ENCODE measurements around the gene FAM83C.

Gene FAM83C

GRCh38 chr20:35291654-35292503, at the start of gene FAM83C:
TSS of gene FAM83C (minus strand) at chr20:35292425. CDS start at chr20:35292304, 121 bp downstream.
- DNase-seq (ENCODE audit: low read depth): no peak

DNA sequence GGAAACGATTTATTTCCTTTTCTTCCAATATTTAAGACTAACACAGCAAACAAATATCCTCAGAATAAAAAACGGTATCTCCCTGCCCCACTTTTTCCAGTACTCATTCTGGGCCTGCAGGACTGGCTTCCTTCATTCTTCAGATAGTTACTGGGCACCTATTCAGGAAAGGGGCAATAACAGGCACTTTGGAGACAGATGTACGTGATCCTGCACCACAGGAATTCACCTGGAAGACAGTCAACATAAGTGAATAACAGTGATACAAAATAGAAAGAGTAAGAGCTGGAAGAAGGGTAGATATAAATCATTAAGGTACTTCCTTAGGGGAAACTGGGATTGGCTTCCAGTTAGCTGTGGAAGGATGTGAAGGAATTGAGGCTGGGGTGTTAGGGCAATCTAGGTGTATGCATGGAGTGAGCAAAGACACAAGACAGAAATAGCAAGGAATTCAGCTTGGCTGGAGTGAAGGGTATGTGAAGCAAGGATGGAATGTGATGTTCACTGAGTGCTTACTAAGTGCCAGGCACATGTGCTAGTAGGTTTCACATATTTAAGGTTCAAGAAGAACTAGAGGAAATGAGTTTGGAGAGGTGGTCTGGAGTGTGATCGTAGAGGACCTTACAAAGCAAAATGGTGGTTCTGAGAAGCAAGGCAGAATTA, 49.3 kb upstream of the FAM83C start:
- no peak for DNase-seq (ENCODE audit: low read depth)

- DNase-seq (ENCODE audit: low read depth): no peak
Measured at GRCh38 chr20:35340436-35340835, 48.2 kb upstream of the FAM83C start.

DNA sequence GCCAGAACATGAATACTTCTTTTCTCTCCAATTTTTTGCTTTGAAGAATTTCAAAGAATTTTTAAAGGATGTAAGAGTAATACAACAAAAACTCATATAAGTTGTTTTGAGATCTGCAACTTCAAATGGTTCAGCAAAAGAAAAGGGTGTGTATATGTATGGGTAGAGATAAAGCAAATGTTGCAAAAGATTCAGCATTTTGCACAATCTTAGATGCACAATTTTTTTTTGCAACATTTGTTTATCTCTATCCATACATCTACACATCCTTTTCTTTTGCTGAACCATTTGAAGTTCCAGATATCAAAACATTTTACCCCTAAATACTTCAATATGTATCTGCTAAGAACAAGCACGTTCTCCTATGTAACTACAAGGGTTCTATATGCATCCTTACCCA, 47.4 kb upstream of the FAM83C start:
- DNase-seq (ENCODE audit: low read depth): no peak

DNA sequence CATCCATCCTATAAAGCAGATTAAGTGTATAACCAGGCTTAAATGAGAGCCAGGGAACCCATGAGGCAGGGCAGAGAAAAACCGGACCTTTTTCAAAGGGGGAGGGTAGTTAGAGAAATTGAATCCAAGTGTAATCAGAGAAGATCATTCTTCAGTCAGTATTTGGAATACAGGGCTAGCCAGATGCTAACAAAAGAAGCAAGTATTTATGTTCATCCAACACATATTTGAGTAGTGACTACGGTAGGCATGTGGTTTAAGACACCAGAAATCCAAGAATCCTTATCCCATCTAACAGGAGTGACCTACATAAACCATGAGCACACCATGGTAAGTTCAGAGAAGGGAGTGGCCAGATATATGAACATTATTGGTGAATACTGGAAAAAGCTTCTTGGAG, 46.8 kb upstream of the FAM83C start:
- no peak for DNase-seq (ENCODE audit: low read depth)

DNA sequence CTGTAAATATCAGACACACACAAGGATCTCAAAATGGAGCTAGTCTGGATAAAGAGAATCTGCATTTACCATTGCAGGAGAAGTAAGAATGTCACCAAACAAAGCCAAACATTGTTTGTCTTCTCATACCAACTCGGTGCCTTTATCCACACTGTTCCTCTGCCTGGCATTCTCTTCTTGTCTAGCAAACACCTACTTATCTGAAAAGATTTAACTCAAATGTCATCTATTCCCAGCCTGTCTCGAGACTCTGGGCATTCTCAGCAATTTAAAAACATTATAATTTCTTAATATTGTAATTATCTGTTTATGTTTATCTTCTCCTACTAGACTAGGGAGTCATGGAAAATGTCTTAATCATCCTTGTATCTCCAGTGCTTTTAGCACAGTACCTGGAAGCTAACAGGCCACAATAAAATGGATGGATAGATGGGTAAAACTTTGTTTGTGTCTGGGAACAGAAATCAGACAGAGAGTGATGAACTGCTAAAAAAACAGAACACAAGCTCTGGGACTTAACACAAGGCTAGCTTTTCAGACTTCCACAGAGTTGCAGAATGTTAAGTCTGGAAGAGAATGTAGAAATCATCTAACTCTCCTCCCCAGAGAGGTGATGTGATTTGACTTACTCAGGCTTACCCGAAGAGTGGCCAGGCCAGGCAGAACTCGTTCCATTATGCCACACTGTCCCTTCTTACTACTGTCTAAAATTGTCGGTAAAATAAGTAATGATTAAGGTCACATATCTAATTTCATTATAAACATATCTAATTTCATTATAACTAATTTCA, 42.3 kb upstream of the FAM83C start:
- DNase-seq (ENCODE audit: low read depth): no peak

- DNase-seq (ENCODE audit: low read depth): no peak
Measured at GRCh38 chr20:35333606-35334005, 41.4 kb upstream of the FAM83C start.

DNA sequence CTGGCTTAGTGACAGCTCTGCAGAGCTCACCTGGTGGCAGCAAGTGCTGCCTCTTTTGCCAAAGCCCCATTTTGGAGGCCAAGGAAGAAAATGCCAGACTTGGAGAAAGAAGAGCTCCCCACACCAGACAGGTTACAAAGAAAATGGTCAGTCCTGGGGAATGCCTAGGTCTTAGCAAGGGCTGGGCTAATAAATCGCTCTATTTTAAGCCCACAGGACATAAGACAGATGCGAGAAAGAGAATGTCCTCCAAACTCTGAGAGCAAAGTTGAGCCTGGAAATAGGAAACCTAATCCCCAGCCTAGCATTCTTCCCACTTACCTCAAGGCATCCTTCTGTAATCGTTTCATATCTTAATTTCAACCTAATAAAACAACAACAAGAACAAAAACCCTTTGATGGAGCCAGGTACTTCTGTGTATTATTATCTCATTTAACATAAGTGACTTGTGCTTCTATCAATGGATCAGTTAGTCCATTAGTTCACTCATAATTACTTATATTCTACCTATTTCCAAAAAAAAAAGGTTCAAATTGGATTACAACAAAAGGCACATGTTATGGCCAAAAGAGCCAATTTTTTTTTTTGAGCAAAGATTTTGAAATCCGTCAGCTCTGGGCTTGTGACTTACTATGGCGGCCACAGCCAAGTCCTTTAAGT, 40.4 kb upstream of the FAM83C start:
- no peak for DNase-seq (ENCODE audit: low read depth)

- DNase-seq (ENCODE audit: low read depth): no peak
Measured at GRCh38 chr20:35329435-35330139, 37.4 kb upstream of the FAM83C start.

- DNase-seq (ENCODE audit: low read depth): no peak
Measured at GRCh38 chr20:35328689-35329088, 36.5 kb upstream of the FAM83C start.

GRCh38 chr20:35328095-35328685, 36.0 kb upstream of the FAM83C start:
- DNase-seq (ENCODE audit: low read depth): no peak

GRCh38 chr20:35327074-35327976, 35.1 kb upstream of the FAM83C start:
- DNase-seq (ENCODE audit: low read depth): no peak

- DNase-seq (ENCODE audit: low read depth): no peak
Measured at GRCh38 chr20:35326740-35327073, 34.5 kb upstream of the FAM83C start.

GRCh38 chr20:35326021-35326739, 34.0 kb upstream of the FAM83C start:
- DNase-seq (ENCODE audit: low read depth): no peak

DNA sequence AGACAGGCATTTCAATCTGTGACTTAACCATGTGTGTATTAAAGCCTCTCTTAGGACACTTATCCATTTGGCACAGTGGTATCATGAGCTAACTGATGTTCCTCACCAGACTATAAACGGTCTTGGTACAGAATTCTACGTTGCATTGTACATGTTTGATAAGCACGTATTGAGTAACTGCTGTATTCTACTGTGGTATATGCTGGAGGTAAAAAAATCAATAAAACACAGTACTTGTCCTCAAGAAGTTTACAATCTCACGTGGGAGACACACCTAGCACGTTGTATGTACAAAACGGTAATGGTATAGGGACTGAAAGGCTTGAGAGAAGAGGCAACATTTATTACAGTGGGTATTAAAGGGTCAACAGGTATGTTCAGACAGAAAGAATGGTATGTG, 33.2 kb upstream of the FAM83C start:
- no peak for DNase-seq (ENCODE audit: low read depth)

- no peak for DNase-seq (ENCODE audit: low read depth)
Measured at GRCh38 chr20:35320396-35321126, 28.3 kb upstream of the FAM83C start.

DNA sequence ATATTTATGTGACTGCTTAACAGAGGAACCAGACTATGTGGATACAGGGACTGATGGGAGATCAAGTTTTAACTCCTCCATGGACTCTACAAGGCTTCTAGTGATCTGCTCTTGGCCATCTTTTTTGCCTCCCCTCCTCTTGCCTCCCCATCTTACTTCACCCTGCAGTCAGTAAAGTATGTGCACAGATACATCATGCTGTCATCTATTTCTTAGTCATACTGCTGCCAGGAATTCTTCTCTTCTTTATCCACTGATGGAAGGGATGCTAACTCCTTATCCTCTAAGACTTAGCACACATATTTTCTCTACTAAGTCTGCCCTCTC, 27.6 kb upstream of the FAM83C start:
- DNase-seq (ENCODE audit: low read depth): no peak

DNA sequence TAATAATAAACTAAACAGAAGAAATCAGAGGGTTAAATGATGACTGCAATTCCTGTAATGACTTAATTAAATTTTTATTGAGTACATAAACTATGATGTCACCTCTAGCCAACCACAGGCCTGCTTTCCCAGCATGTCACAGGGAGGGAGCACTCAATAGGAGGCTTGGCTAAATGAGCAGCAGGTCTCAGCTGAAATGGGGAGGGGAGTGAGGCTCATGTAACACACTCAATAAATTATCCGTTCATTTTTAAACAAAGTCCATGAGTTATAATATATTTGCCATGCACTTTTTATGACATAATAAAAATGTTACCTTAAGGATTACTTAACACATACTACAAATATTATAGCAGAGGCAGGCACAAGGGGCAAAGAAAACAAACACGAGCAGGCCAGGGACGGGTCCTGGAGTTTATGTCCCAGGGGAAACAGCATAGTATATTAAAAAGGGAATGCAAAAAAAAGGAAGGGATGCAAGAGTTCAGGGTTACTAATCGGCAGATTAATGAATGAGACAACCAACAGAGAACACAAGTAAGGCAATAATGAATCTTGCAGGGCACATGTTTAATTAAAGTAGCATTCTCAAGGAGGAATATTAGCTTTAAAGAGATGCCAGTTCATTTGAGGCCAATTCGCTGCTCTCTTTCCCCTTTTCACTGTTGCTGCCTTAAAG, 27.1 kb upstream of the FAM83C start:
- no peak for DNase-seq (ENCODE audit: low read depth)

All from stimulated activated CD8-positive, alpha-beta memory T cell treated with anti-CD3 and anti-CD28 coated beads, Interleukin-12 subunit alpha, Interleukin-12 subunit beta, amount 100 ng/mL, for 4 hours (primary cell).